Measurements from ENCODE around the gene ACTL8. TPM values are rescaled to one million over a fixed set of nuclear protein-coding genes. Genes with fewer than 3 reads are reported as not detected.

Gene ACTL8
- total RNA-seq, 1 donor from 2014 or later, result not detected

- Mint-ChIP-seq H3K4me3 (ENCODE audit: low read depth) (no peak overlapping the region), H3K27me3 (peaks cover 8% of the 10 kb centered on the region), H3K27ac (no peak overlapping the region), H3K36me3 (ENCODE audit: insufficient read depth) (no peaks in the 10 kb centered on the region), H3K9me3 (ENCODE audit: low read depth) (no peaks in the 10 kb centered on the region), H3K4me1 (ENCODE audit: low read depth) (peaks cover 6% of the 10 kb centered on the region)
- DNase-seq (ENCODE audit: low spot score, unreplicated experiment), result no peak
- no peak for TF ChIP-seq CTCF (IDR thresholded peaks at IDR 0.05; ENCODE audit: unreplicated experiment)
Observed at GRCh38 chr1:17734609-17735008, 20.5 kb upstream of the ACTL8 start.

- no peak for DNase-seq (ENCODE audit: low spot score, unreplicated experiment)
- Mint-ChIP-seq H3K9me3 (ENCODE audit: low read depth) (no peaks in the 10 kb centered on the region), H3K36me3 (ENCODE audit: insufficient read depth) (no peaks in the 10 kb centered on the region), H3K27me3 (peaks cover 9% of the 10 kb centered on the region), H3K4me1 (ENCODE audit: low read depth) (peaks cover 6% of the 10 kb centered on the region), H3K27ac (peak overlapping the region; percentile 62), H3K4me3 (ENCODE audit: low read depth) (no peak overlapping the region)
- TF ChIP-seq CTCF (IDR thresholded peaks at IDR 0.05; ENCODE audit: unreplicated experiment), result no peak
Observed at GRCh38 chr1:17735348-17735747, 19.8 kb upstream of the ACTL8 start.

GRCh38 chr1:17735793-17736192 lies 19.3 kb upstream of the ACTL8 start:
- peak; percentile 18 for DNase-seq (ENCODE audit: low spot score, unreplicated experiment)
- TF ChIP-seq CTCF (IDR thresholded peaks at IDR 0.05; ENCODE audit: unreplicated experiment), result no peak
- H3K27ac Mint-ChIP-seq, result no peak overlapping the region
- peaks cover 6% of the 10 kb centered on the region for H3K4me1 Mint-ChIP-seq (ENCODE audit: low read depth)
- H3K9me3 Mint-ChIP-seq (ENCODE audit: low read depth), result no peaks in the 10 kb centered on the region
- no peaks in the 10 kb centered on the region for H3K36me3 Mint-ChIP-seq (ENCODE audit: insufficient read depth)
- H3K27me3 Mint-ChIP-seq, result peaks cover 10% of the 10 kb centered on the region
- H3K4me3 Mint-ChIP-seq (ENCODE audit: low read depth), result no peak overlapping the region

GRCh38 chr1:17736625-17737024 lies 18.5 kb upstream of the ACTL8 start:
- DNase-seq (ENCODE audit: low spot score, unreplicated experiment), result no peak
- Mint-ChIP-seq H3K9me3 (ENCODE audit: low read depth) (no peaks in the 10 kb centered on the region), H3K27ac (no peak overlapping the region), H3K4me1 (ENCODE audit: low read depth) (peaks cover 6% of the 10 kb centered on the region), H3K27me3 (peaks cover 14% of the 10 kb centered on the region), H3K36me3 (ENCODE audit: insufficient read depth) (no peaks in the 10 kb centered on the region), H3K4me3 (ENCODE audit: low read depth) (no peak overlapping the region)
- TF ChIP-seq CTCF (IDR thresholded peaks at IDR 0.05; ENCODE audit: unreplicated experiment), result no peak

- no peak for DNase-seq (ENCODE audit: low spot score, unreplicated experiment)
- Mint-ChIP-seq H3K9me3 (ENCODE audit: low read depth) (no peaks in the 10 kb centered on the region), H3K4me3 (ENCODE audit: low read depth) (no peak overlapping the region), H3K27me3 (peaks cover 21% of the 10 kb centered on the region), H3K27ac (no peak overlapping the region), H3K36me3 (ENCODE audit: insufficient read depth) (no peaks in the 10 kb centered on the region), H3K4me1 (ENCODE audit: low read depth) (peaks cover 6% of the 10 kb centered on the region)
- no peak for TF ChIP-seq CTCF (IDR thresholded peaks at IDR 0.05; ENCODE audit: unreplicated experiment)
Observed at GRCh38 chr1:17739050-17739449, 16.1 kb upstream of the ACTL8 start.

All from progenitor cell of endocrine pancreas (in vitro differentiated cells).